Transverse colon (tissue), 3 donors: ENCODE results near the gene PREX1.

ENCODE experiments used
- CTCF ChIP-seq, 5 experiments: fragments of 200-600 bp in 3 of 5; fragments of 450-650 bp in 2 of 5; sonication (generic) in 3 of 5; IDR thresholded peaks; 1 replicate in 2 of 5; 2 replicates in 3 of 5; pipeline ENCODE4 v1.5.1; 2016 to 2017; ENCODE audit warnings: antibody characterized with exemption in 5 of 5, inconsistent platforms in 3 of 5, mild to moderate bottlenecking in 2 of 5, moderate library complexity in 1 of 5
- POLR2A ChIP-seq: fragments of 450-650 bp; IDR thresholded peaks from one replicate; pipeline ENCODE4 v1.6.1; 2016; ENCODE audit warnings: antibody characterized with exemption, mild to moderate bottlenecking, moderate library complexity

- TF ChIP-seq CTCF (IDR thresholded peaks at IDR 0.05): no peak
- TF ChIP-seq POLR2A: no peak
These were observed 58.5 kb downstream of the PREX1 start for GRCh38 chr20:48769069-48769983.
